Transverse colon (tissue), 3 donors: ENCODE results near the gene KRT35.

Source experiments
- EP300 ChIP-seq: sonication (generic); formaldehyde crosslinking; IDR thresholded peaks from one replicate; pipeline ENCODE4 v1.6.1; 2017; ENCODE audit warnings: antibody characterized with exemption, low read depth
- POLR2A ChIP-seq: fragments of 450-650 bp; IDR thresholded peaks from one replicate; pipeline ENCODE4 v1.6.1; 2016; ENCODE audit warnings: antibody characterized with exemption, mild to moderate bottlenecking, moderate library complexity
- TF ChIP-seq, protein P1 (sequence below), 5 experiments: fragments of 200-600 bp in 3 of 5; fragments of 450-650 bp in 2 of 5; sonication (generic) in 3 of 5; IDR thresholded peaks; 1 replicate in 2 of 5; 2 replicates in 3 of 5; pipeline ENCODE4 v1.5.1; 2016 to 2017; ENCODE audit warnings: antibody characterized with exemption in 5 of 5, inconsistent platforms in 3 of 5, mild to moderate bottlenecking in 2 of 5, moderate library complexity in 1 of 5

DNA sequence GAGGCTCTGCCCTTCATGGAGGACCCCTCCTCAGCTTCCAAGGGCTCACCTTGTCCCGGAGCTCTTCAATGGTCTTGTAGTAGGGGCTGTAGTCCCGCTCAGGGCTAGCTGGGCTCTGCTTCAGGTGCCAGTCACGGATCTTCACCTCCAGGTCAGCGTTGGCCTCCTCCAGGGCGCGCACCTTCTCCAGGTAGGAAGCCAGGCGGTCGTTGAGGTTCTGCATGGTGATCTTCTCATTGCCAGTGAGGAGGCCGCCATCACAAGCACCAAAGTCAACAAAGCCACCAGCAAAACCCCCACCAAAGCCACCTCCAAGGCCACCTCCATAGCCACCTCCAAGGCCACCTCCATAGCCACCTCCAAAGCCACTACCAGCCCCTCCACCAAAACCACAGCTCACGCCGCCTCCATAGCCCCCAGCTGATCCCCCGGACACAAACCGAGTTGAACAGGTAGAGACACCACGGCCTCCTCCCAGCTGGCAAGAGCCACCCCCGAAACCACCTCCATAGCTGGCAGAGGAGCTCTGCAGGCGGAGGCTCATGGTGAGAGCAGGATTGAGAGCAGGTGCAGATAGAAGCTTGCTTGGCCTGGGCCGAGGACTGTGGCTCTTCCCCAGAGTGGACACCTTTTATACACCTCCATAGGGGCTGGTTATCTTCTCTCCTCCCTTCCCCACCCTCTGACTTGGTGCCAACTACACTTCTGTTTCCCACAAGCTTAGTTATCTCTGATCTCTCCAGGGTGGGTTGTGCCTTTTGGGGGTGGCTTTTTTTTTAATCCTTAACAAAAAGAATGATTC is 24.3 kb upstream of the KRT35 start, which contains the start of gene KRT13:
- TF ChIP-seq, protein P1, sequence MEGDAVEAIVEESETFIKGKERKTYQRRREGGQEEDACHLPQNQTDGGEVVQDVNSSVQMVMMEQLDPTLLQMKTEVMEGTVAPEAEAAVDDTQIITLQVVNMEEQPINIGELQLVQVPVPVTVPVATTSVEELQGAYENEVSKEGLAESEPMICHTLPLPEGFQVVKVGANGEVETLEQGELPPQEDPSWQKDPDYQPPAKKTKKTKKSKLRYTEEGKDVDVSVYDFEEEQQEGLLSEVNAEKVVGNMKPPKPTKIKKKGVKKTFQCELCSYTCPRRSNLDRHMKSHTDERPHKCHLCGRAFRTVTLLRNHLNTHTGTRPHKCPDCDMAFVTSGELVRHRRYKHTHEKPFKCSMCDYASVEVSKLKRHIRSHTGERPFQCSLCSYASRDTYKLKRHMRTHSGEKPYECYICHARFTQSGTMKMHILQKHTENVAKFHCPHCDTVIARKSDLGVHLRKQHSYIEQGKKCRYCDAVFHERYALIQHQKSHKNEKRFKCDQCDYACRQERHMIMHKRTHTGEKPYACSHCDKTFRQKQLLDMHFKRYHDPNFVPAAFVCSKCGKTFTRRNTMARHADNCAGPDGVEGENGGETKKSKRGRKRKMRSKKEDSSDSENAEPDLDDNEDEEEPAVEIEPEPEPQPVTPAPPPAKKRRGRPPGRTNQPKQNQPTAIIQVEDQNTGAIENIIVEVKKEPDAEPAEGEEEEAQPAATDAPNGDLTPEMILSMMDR (IDR thresholded peaks at IDR 0.05), result no peak
- no peak for TF ChIP-seq POLR2A
- no peak for TF ChIP-seq EP300
